GM23338 (cell line): Measurements from ENCODE around the gene SEMA4A. TPM values are rescaled to one million over a fixed set of nuclear protein-coding genes. Genes with fewer than 3 reads are reported as not detected.

Experiments used
- ATAC-seq: fragments of 200-7000 bp; cut with Tn5 transposase; 3 replicates; pipeline ENCODE4 v1.9.1; 2020
- DNase-seq: peaks from one replicate; pipeline ENCODE4 v3.0.0-alpha.2; 2015; ENCODE audit warnings: low spot score
- H2AFZ ChIP-seq: fragments of 200-600 bp; sonication (generic); 2 replicates; pipeline ENCODE4 v1.8.0; 2016; ENCODE audit warnings: antibody characterized with exemption, mild to moderate bottlenecking, moderate library complexity
- H3F3A ChIP-seq: fragments of 200-600 bp; sonication (generic); replicated peaks from 2 replicates; pipeline ENCODE4 v1.8.0; 2017; ENCODE audit warnings: antibody characterized with exemption, mixed run types, low read depth
- H3K27ac ChIP-seq: fragments of 200-600 bp; sonication (generic); 2 replicates; pipeline ENCODE4 v1.6.1; 2016; ENCODE audit warnings: low read depth
- H3K27me3 ChIP-seq: fragments of 200-600 bp; sonication (generic); 2 replicates; pipeline ENCODE4 v1.8.0; 2016; ENCODE audit warnings: mild to moderate bottlenecking, mixed run types, moderate library complexity; ENCODE audit not compliant: insufficient read depth
- H3K36me3 ChIP-seq: fragments of 200-600 bp; sonication (generic); 2 replicates; pipeline ENCODE4 v1.8.0; 2016; ENCODE audit warnings: mild to moderate bottlenecking; ENCODE audit not compliant: insufficient read depth
- H3K4me1 ChIP-seq: fragments of 200-600 bp; sonication (generic); 2 replicates; pipeline ENCODE4 v1.8.0; 2016; ENCODE audit warnings: mild to moderate bottlenecking, moderate library complexity; ENCODE audit not compliant: insufficient read depth
- H3K4me2 ChIP-seq: fragments of 200-600 bp; sonication (generic); 2 replicates; pipeline ENCODE4 v1.7.1; 2017; ENCODE audit warnings: mixed run types
- H3K4me3 ChIP-seq: fragments of 200-600 bp; sonication (generic); 2 replicates; pipeline ENCODE4 v1.6.1; 2016; ENCODE audit warnings: mixed run types
- H3K79me2 ChIP-seq: fragments of 200-600 bp; sonication (generic); replicated peaks from 2 replicates; pipeline ENCODE4 v1.8.0; 2017; ENCODE audit warnings: mild to moderate bottlenecking; ENCODE audit not compliant: insufficient read depth
- H3K9me2 ChIP-seq: fragments of 200-600 bp; sonication (generic); 2 replicates; pipeline ENCODE4 v1.8.0; 2017; ENCODE audit not compliant: insufficient read depth
- H4K20me1 ChIP-seq: fragments of 200-600 bp; sonication (generic); replicated peaks from 2 replicates; pipeline ENCODE4 v1.8.0; 2017; ENCODE audit warnings: mild to moderate bottlenecking; ENCODE audit not compliant: insufficient read depth
- H3K27ac Mint-ChIP-seq: 2 replicates; pipeline ENCODE4 v1.8.0; 2020; ENCODE audit warnings: inconsistent platforms, mild to moderate bottlenecking, moderate library complexity, mixed read lengths
- H3K27me3 Mint-ChIP-seq: 3 replicates; pipeline ENCODE4 v1.8.0; 2022; ENCODE audit warnings: low read depth, mild to moderate bottlenecking, moderate library complexity, mixed read lengths, inconsistent platforms; ENCODE audit not compliant: insufficient read depth, poor library complexity
- H3K36me3 Mint-ChIP-seq: 3 replicates; pipeline ENCODE4 v1.8.0; 2021; ENCODE audit warnings: low read depth, mild to moderate bottlenecking, inconsistent platforms, moderate library complexity, mixed read lengths
- H3K4me1 Mint-ChIP-seq: 3 replicates; pipeline ENCODE4 v1.8.0; 2020; ENCODE audit warnings: mild to moderate bottlenecking, inconsistent platforms, mixed read lengths
- H3K4me3 Mint-ChIP-seq: 3 replicates; pipeline ENCODE4 v1.8.0; 2021; ENCODE audit warnings: moderate library complexity, mild to moderate bottlenecking, inconsistent platforms, mixed read lengths
- H3K9me3 Mint-ChIP-seq: 3 replicates; pipeline ENCODE4 v1.8.0; 2020; ENCODE audit warnings: moderate library complexity, mild to moderate bottlenecking, inconsistent platforms, mixed read lengths
- CTCF ChIP-seq, 2 experiments: fragments of 200-600 bp in 1 of 2; sonication (generic) in 1 of 2; conservative IDR thresholded peaks; 2 replicates each; pipeline versions ENCODE4 v1.5.1 to v1.6.1; 2016 to 2017; ENCODE audit warnings: antibody characterized with exemption in 2 of 2, low read depth in 2 of 2, mild to moderate bottlenecking in 2 of 2, moderate library complexity in 1 of 2
- ETS1 ChIP-seq: IDR thresholded peaks from 2 replicates; pipeline ENCODE4 v1.6.1; 2016; ENCODE audit warnings: antibody characterized with exemption
- EZH2 ChIP-seq: fragments of 200-600 bp; sonication (generic); IDR thresholded peaks from one replicate; pipeline ENCODE4 v1.8.0; 2017; ENCODE audit warnings: antibody characterized with exemption, mild to moderate bottlenecking, low read depth; ENCODE audit not compliant: unreplicated experiment
- ZNF114 ChIP-seq: fragments of 250-450 bp; sonication (Bioruptor Pico); IDR thresholded peaks from 2 replicates; pipeline ENCODE4 v1.5.0; 2020; ENCODE audit warnings: mild to moderate bottlenecking, moderate library complexity
- ZNF462 ChIP-seq: fragments of 250-450 bp; sonication (Bioruptor Pico); IDR thresholded peaks from 2 replicates; pipeline ENCODE4 v1.5.0; 2020; ENCODE audit warnings: mild to moderate bottlenecking, moderate library complexity
- polyA plus RNA-seq: library from polyadenylated mRNA; unstranded; fragments of >200 nt; fragmentation: Nextera tagmentation; extraction: Ambion mirVana; gene quantifications from 2 replicates; pipeline ENCODE4 v1.2.1, GENCODE V29; 2016
- total RNA-seq: library from RNA; depleted of rRNA; stranded (reverse); fragments of >200 nt; shearing (Covaris generic); gene quantifications from 2 replicates; pipeline ENCODE4 v1.2.3, GENCODE V29; 2014

SEMA4A gene
- total and polyA plus RNA-seq, 2 experiments from 2014 or later, result 5.5 to 20.2 TPM

- Histone ChIP-seq H3K4me2 (no peak overlapping the region), H3K36me3 (no peaks in the 10 kb centered on the region), H4K20me1 (no peaks in the 10 kb centered on the region), H3F3A (peaks cover 5% of the 10 kb centered on the region; the same call in 1 of the 2 replicates), H3K4me1 (peaks cover 39% of the 10 kb centered on the region), H3K4me3 (no peak overlapping the region), H3K27ac (no peak overlapping the region), H2AFZ (no peak overlapping the region), H3K27me3 (no peaks in the 10 kb centered on the region), H3K9me2 (no peaks in the 10 kb centered on the region), H3K79me2 (no peaks in the 10 kb centered on the region)
- DNase-seq (no peak), ATAC-seq (no peak)
- H3K4me3 Mint-ChIP-seq, result no peak overlapping the region
- no peak for TF ChIP-seq CTCF (conservative IDR thresholded peaks at IDR 0.05; ENCODE audit: low read depth in 2 of 2)
- no peak for TF ChIP-seq EZH2
- TF ChIP-seq ZNF462, result no peak
- TF ChIP-seq ETS1, result no peak
- no peak for TF ChIP-seq ZNF114 (CRISPR knock-in tag)
- no peaks in the 10 kb centered on the region for H3K36me3 Mint-ChIP-seq
- H3K27me3 Mint-ChIP-seq, result peaks cover 16% of the 10 kb centered on the region
- H3K27ac Mint-ChIP-seq, result no peak overlapping the region
- no peaks in the 10 kb centered on the region for H3K9me3 Mint-ChIP-seq
- H3K4me1 Mint-ChIP-seq, result peaks cover 41% of the 10 kb centered on the region
Measured at GRCh38 chr1:156143765-156144489, 9.5 kb upstream of the SEMA4A start.
